Kidney (tissue), 14 donors: ENCODE results near the gene ABLIM3. TPM values are rescaled to one million over a fixed set of nuclear protein-coding genes. Genes with fewer than 3 reads are reported as not detected.
A peak's percentile ranks its signal among the peaks of the same experiment; 100 is the strongest.

ENCODE experiments used
- DNase-seq, 5 donors: peaks; one replicate each; pipeline ENCODE4 v3.0.0-alpha.2; 2013 to 2020
- FAIRE-seq: peaks from 2 replicates; lab custom pipeline; 2012; peaks lifted over from hg19 to GRCh38; lab: Jason Lieb, UNC
- H3K27ac ChIP-seq, 2 donors: one replicate each; pipeline ENCODE4 v1.7.0; 2013; ENCODE audit warnings: low read depth in 2 of 2, low read length in 2 of 2, inconsistent platforms in 1 of 2
- H3K27me3 ChIP-seq: one replicate; pipeline ENCODE4 v1.7.1; 2013; ENCODE audit warnings: low read length, inconsistent platforms; ENCODE audit not compliant: control insufficient read depth, insufficient read depth
- H3K36me3 ChIP-seq, 3 donors: one replicate each; pipeline versions ENCODE4 v1.7.0 to v1.7.1; 2013; ENCODE audit warnings: low read length in 3 of 3, control low read depth in 1 of 3, inconsistent platforms in 1 of 3; ENCODE audit not compliant: insufficient read depth in 3 of 3, control insufficient read depth in 2 of 3
- H3K4me1 ChIP-seq, 3 donors: one replicate each; pipeline versions ENCODE4 v1.7.0 to v1.7.1; 2013; ENCODE audit warnings: low read length in 3 of 3, inconsistent platforms in 1 of 3, low read depth in 1 of 3; ENCODE audit not compliant: control insufficient read depth in 2 of 3, insufficient read depth in 2 of 3
- H3K4me3 ChIP-seq, 3 donors: one replicate each; pipeline versions ENCODE4 v1.7.0 to v1.8.1; 2013; ENCODE audit warnings: low read length in 3 of 3, control low read depth in 1 of 3, inconsistent platforms in 1 of 3
- H3K9ac ChIP-seq, 3 donors: one replicate each; pipeline versions ENCODE4 v1.7.0 to v1.7.1; 2013; ENCODE audit warnings: low read length in 3 of 3, control low read depth in 1 of 3, inconsistent platforms in 1 of 3
- H3K9me3 ChIP-seq, 3 donors: one replicate each; pipeline versions ENCODE4 v1.7.0 to v1.7.1; 2013; ENCODE audit warnings: low read length in 3 of 3, control low read depth in 1 of 3, inconsistent platforms in 1 of 3; ENCODE audit not compliant: control insufficient read depth in 2 of 3, insufficient read depth in 1 of 3
- intact Hi-C: fragments of 100-400 bp; cut with DNase I; formaldehyde crosslinking; loops from one replicate; pipeline ENCODE4 v1.11.1; 2022
- polyA plus RNA-seq: library from polyadenylated mRNA; stranded (reverse); fragments of 350-450 nt; fragmentation: Illumina TruSeq; extraction: RNeasy Lipid Tissue Mini Kit (QIAGEN cat#74804); gene quantifications from one replicate; pipeline ENCODE4 v1.2.3, GENCODE V29; 2014; ENCODE audit warnings: low read depth, low replicate concordance; ENCODE audit not compliant: insufficient read depth
- total RNA-seq: library from RNA; stranded (reverse); fragmentation: NEBNext Ultra II Directional; extraction: Animal tissue kit (Norgen Biotek cat#: 25700); gene quantifications from one replicate; pipeline ENCODE4 v1.2.1, GENCODE V29; 2021
- TF ChIP-seq, protein P1 (sequence below): IDR thresholded peaks from 3 replicates; pipeline ENCODE4 v1.5.1; 2012; ENCODE audit warnings: mild to moderate bottlenecking, moderate library complexity, borderline replicate concordance; ENCODE audit not compliant: insufficient read depth; ENCODE audit errors: extremely low read depth
- donor health status: control.
- donor health status: control.
- donor health status: control.
- donor health status: control.
- donor health status: control.
- donor health status: DM: yes; HTN: yes; CAD: no.
- donor health status: Normal renal cell carcinoma (clear cell type).

Gene ABLIM3
- total and polyA plus RNA-seq, 2 donors from 2014 or later: 20.1 to 21.7 TPM

DNA sequence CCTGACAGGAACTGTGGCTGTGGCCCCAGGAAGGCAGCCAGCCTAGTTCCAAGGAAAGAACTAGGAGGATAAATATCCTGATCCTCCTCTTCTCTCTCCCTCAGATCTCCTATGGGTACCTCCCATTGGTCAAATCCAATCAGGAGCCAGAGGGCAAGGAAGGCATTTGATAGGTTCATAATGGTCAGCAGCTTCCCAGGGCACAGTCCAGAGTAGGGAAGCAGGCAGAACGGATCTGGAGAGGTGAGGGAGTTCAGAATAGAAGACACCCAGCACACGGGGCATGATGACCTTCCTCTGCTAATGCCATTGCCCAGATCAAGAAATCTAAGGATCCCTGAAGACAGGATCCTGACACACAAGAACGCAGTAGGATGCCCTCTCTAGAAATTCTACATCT, 8.6 kb downstream of the ABLIM3 start:
- TF ChIP-seq, protein P1, sequence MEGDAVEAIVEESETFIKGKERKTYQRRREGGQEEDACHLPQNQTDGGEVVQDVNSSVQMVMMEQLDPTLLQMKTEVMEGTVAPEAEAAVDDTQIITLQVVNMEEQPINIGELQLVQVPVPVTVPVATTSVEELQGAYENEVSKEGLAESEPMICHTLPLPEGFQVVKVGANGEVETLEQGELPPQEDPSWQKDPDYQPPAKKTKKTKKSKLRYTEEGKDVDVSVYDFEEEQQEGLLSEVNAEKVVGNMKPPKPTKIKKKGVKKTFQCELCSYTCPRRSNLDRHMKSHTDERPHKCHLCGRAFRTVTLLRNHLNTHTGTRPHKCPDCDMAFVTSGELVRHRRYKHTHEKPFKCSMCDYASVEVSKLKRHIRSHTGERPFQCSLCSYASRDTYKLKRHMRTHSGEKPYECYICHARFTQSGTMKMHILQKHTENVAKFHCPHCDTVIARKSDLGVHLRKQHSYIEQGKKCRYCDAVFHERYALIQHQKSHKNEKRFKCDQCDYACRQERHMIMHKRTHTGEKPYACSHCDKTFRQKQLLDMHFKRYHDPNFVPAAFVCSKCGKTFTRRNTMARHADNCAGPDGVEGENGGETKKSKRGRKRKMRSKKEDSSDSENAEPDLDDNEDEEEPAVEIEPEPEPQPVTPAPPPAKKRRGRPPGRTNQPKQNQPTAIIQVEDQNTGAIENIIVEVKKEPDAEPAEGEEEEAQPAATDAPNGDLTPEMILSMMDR: no peak
- Histone ChIP-seq H3K9me3 (no peaks in the 10 kb centered on the region), H3K27me3 (no peaks in the 10 kb centered on the region), H3K36me3 (no peaks in the 10 kb centered on the region), H3K4me1 (peaks cover 0 to 40% (median 22%) of the 10 kb centered on the region in 3 donors), H3K4me3 (no peak overlapping the region), H3K9ac (no peak overlapping the region), H3K27ac (peak overlapping the region; percentile 35 to 75)
- intact Hi-C loops: no loop called here
- FAIRE-seq (no peak), DNase-seq (no peak)

DNA sequence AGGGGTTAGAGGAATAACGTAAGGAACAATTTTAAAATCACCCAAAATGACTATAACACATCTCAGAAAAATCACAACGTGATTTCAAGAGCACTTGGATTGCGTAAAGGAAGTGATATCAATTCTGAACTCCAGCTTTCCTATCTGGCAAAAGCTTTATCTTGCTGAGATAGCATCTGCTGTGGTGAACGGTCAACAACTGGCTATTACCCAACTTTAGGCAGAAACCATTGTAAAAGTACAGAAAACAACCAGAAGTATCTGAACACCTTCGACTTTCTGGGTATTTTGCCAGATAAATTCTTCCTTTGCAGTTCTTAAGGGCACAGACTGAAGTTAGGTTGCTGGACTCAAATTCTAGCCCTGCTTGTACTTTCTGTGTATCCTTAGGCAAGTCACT, 9.2 kb downstream of the ABLIM3 start:
- DNase-seq (no peak), FAIRE-seq (no peak)
- Histone ChIP-seq H3K4me3 (no peak overlapping the region), H3K36me3 (no peaks in the 10 kb centered on the region), H3K27me3 (no peaks in the 10 kb centered on the region), H3K4me1 (peaks cover 0 to 40% (median 22%) of the 10 kb centered on the region in 3 donors), H3K9ac (no peak overlapping the region), H3K27ac (peak overlapping the region; percentile 35 to 75), H3K9me3 (no peaks in the 10 kb centered on the region)
- intact Hi-C loops: no loop called here
- TF ChIP-seq, protein P1: no peak

DNA sequence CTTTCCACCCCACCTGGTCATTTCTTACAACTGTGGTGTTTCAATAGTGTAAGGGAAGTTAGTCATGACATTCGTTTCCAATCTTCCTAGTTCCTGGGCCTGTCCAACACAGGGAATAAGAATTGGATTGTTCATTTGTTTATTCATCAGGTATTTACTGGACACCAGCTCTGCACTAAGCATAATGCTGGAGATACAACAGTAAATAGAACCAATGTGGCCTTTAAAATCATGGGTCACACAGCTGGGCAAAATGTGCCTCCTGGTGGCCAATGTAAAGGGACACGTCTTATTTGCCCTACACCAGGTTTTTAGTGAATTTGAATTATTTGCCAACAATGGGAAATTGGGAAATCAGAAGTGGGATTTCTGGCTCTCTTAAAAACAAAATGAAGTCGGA, 10.4 kb downstream of the ABLIM3 start:
- TF ChIP-seq, protein P1: peak; percentile 7
- peak overlapping the region; percentile 35 to 75 for H3K27ac ChIP-seq
- no peaks in the 10 kb centered on the region for H3K27me3 ChIP-seq
- intact Hi-C loops: no loop called here
- H3K9ac ChIP-seq: no peak overlapping the region
- peaks cover 0 to 40% (median 22%) of the 10 kb centered on the region in 3 donors for H3K4me1 ChIP-seq
- no peak overlapping the region for H3K4me3 ChIP-seq
- H3K9me3 ChIP-seq: no peaks in the 10 kb centered on the region
- no peaks in the 10 kb centered on the region for H3K36me3 ChIP-seq
- DNase-seq (no peak), FAIRE-seq (no peak)

DNA sequence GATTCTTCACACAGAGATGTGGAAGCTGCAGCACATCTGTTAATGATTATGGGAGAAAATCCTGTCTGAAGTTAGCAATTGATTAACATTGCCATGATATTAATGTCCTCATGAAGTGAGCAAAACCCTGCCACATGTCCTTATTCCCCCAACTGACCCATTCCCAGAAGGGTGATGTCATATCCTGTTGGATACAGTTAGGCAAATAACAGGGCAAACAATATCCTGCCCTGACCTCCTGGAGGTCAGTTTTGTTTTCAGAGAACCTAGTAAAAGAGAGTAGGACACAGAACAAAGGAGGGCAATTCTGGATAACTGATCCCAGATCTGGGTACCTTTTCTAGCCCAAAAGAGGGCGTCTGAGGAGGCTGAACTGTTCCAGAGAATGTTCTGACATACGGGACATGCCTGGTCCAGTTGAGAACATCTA, 11.0 kb downstream of the ABLIM3 start:
- TF ChIP-seq, protein P1: no peak
- peak overlapping the region; percentile 61 to 71 for H3K27ac ChIP-seq
- H3K4me1 ChIP-seq: peaks cover 0 to 40% (median 22%) of the 10 kb centered on the region in 3 donors
- intact Hi-C loops: no loop called here
- H3K27me3 ChIP-seq: no peaks in the 10 kb centered on the region
- H3K9ac ChIP-seq: no peak overlapping the region
- no peaks in the 10 kb centered on the region for H3K36me3 ChIP-seq
- DNase-seq: no peak
- peak overlapping the region in 1 of 3 donors; percentile 3 for H3K4me3 ChIP-seq
- peak; percentile 39 for FAIRE-seq
- H3K9me3 ChIP-seq: no peaks in the 10 kb centered on the region
